ENCODE results near the gene ASB2.

ASB2 gene

DNA sequence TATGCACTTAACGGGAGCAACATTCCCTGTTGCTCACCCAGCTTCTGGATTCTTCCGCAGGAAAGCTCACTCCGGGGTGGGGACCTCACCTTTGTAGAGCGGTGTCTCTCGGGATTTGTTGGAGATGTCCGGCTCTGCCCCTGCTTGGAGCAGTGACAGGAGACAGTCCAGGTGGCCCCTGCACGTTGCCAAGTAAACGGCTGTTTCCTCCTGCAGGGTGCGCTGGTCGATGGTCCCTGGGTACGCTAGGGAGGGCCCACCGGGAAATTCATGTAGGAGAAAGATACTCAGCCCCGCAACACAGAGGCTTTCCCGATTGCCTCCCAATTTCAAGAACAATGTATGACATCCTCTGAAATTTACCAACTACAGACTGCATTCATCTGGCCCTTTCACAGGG lies 23.1 kb downstream of the ASB2 start:
- no peak overlapping the region for H3K27ac ChIP-seq

GRCh38 chr14:93952829-93953228 lies 23.5 kb downstream of the ASB2 start:
- in situ Hi-C loops (cut with HindIII; ENCODE audit: low pct_ligation_motif_present, low sequenced_read_pairs), result no loop called here
- Histone ChIP-seq H3K27ac (no peak overlapping the region), H3K36me3 (replicated peaks) (no peaks in the 10 kb centered on the region), H3K27me3 (replicated peaks) (peaks cover 2% of the 10 kb centered on the region), H3K4me3 (ENCODE audit: low read depth, low read length) (no peak overlapping the region)
- TF ChIP-seq, protein P1, sequence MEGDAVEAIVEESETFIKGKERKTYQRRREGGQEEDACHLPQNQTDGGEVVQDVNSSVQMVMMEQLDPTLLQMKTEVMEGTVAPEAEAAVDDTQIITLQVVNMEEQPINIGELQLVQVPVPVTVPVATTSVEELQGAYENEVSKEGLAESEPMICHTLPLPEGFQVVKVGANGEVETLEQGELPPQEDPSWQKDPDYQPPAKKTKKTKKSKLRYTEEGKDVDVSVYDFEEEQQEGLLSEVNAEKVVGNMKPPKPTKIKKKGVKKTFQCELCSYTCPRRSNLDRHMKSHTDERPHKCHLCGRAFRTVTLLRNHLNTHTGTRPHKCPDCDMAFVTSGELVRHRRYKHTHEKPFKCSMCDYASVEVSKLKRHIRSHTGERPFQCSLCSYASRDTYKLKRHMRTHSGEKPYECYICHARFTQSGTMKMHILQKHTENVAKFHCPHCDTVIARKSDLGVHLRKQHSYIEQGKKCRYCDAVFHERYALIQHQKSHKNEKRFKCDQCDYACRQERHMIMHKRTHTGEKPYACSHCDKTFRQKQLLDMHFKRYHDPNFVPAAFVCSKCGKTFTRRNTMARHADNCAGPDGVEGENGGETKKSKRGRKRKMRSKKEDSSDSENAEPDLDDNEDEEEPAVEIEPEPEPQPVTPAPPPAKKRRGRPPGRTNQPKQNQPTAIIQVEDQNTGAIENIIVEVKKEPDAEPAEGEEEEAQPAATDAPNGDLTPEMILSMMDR (IDR thresholded peaks at IDR 0.05; ENCODE audit: low read depth, low read length, missing control alignments), result no peak
- DNase-seq, result no peak

More for the DNA sequence above, 23.1 kb downstream of the ASB2 start:
- peaks cover 2% of the 10 kb centered on the region for H3K27me3 ChIP-seq (replicated peaks)
- TF ChIP-seq, protein P1 (IDR thresholded peaks at IDR 0.05; ENCODE audit: low read depth, low read length, missing control alignments), result peak; percentile 10
- no peak overlapping the region for H3K4me3 ChIP-seq (ENCODE audit: low read depth, low read length)
- DNase-seq, result no peak
- in situ Hi-C loops (cut with HindIII; ENCODE audit: low pct_ligation_motif_present, low sequenced_read_pairs), result no loop called here
- H3K36me3 ChIP-seq (replicated peaks), result no peaks in the 10 kb centered on the region

GRCh38 chr14:93951635-93952540 lies 24.5 kb downstream of the ASB2 start:
- in situ Hi-C loops (cut with HindIII; ENCODE audit: low pct_ligation_motif_present, low sequenced_read_pairs), result no loop called here
- TF ChIP-seq, protein P1 (IDR thresholded peaks at IDR 0.05; ENCODE audit: low read depth, low read length, missing control alignments), result no peak
- no peak for DNase-seq

GRCh38 chr14:93950948-93951634 lies 25.3 kb downstream of the ASB2 start:
- in situ Hi-C loops (cut with HindIII; ENCODE audit: low pct_ligation_motif_present, low sequenced_read_pairs), result no loop called here
- Histone ChIP-seq H3K4me3 (ENCODE audit: low read depth, low read length) (no peak overlapping the region), H3K27ac (no peak overlapping the region), H3K36me3 (replicated peaks) (no peaks in the 10 kb centered on the region), H3K27me3 (replicated peaks) (peaks cover 2% of the 10 kb centered on the region)
- TF ChIP-seq, protein P1 (IDR thresholded peaks at IDR 0.05; ENCODE audit: low read depth, low read length, missing control alignments), result no peak
- no peak for DNase-seq

More at GRCh38 chr14:93951635-93952540, 24.5 kb downstream of the ASB2 start:
- H3K27me3 ChIP-seq (replicated peaks), result peaks cover 2% of the 10 kb centered on the region
- no peak overlapping the region for H3K4me3 ChIP-seq (ENCODE audit: low read depth, low read length)
- no peaks in the 10 kb centered on the region for H3K36me3 ChIP-seq (replicated peaks)
- no peak overlapping the region for H3K27ac ChIP-seq

DNA sequence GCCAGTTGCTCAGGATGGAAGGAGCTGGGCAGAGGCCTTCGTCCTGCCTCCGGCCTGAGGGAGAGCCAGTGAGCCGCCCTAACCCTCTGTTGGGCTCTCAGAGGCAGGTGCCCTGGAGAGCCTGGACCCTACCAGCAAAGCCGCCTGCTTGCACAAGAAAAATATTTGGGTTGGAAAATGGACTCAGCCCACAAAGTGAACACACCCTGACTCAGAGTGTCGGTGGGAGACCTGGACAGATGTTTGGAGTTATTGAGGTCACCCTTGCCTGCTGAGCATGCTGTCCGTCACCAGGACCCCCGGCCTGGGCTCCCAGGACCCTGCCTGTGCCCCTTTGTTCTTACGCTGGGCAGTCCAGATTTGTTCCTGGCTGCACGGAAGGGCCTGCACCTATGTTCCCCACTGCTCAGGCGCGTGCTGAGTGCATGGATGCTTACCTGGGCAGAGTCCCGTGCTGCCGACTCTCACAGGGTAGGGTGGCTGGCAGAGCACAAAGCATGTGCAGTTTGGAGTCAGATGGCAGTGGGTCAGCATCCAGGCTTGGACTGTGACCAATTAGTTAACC lies 26.8 kb downstream of the ASB2 start:
- no peak for DNase-seq
- no peak overlapping the region for H3K4me3 ChIP-seq (ENCODE audit: low read depth, low read length)
- in situ Hi-C loops (cut with HindIII; ENCODE audit: low pct_ligation_motif_present, low sequenced_read_pairs), result no loop called here
- no peaks in the 10 kb centered on the region for H3K36me3 ChIP-seq (replicated peaks)
- no peak overlapping the region for H3K27ac ChIP-seq
- TF ChIP-seq, protein P1 (IDR thresholded peaks at IDR 0.05; ENCODE audit: low read depth, low read length, missing control alignments), result no peak
- H3K27me3 ChIP-seq (replicated peaks), result peaks cover 2% of the 10 kb centered on the region
